Measurements from ENCODE around the gene BCL11A. TPM values are rescaled to one million over a fixed set of nuclear protein-coding genes. Genes with fewer than 3 reads are reported as not detected.

BCL11A gene
- total RNA-seq, 1 experiment from 2014 or later = not detected

DNA sequence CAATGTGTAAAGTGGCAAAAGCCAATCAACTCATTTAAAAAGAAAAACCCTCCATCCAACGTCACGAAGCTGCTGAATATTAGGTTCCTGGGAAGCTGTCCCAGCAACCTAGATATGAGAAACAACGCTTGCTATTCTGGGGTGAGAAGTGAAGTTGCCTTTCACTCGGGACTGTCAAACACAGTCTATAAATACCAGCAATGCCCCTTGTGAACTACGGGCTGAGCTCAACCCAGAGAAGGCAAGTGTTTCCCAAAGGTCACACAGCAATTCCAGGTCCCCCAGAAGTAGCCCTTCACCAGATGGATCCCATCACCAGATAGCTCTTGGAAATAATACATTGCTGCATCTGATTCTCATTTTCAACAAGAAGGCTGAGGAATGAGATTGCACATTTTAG lies 67.9 kb downstream of the BCL11A start:
- DNase-seq (ENCODE audit: low spot score) = no peak

- DNase-seq (ENCODE audit: low spot score) = no peak
These were observed 68.4 kb downstream of the BCL11A start for GRCh38 chr2:60485055-60485454.

DNA sequence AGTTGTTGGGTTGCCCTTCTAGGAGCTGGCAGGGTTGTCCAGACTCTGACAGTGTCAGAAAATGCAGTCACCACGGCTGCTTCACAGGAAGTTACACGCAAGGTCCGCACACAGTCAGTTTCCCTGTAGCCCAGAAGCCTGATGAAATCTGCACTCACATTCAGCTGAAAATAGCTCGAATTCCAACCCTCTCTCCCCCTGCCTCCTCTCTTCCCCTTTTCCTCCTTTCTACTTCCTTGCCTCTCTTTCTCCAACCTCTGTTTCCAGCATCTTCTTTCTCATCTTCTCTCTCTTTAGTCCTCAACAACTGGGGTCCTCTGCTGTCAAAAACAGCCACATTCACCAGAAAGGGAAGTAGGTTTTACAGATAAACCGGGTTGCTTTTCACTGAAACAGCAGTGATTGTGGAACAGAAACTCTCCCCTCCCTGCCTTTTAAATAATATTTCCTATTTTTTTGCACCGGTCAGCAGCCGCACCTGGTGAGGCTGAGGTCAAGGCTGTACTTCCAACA lies 69.3 kb downstream of the BCL11A start:
- peak; percentile 18 for DNase-seq (ENCODE audit: low spot score)

DNA sequence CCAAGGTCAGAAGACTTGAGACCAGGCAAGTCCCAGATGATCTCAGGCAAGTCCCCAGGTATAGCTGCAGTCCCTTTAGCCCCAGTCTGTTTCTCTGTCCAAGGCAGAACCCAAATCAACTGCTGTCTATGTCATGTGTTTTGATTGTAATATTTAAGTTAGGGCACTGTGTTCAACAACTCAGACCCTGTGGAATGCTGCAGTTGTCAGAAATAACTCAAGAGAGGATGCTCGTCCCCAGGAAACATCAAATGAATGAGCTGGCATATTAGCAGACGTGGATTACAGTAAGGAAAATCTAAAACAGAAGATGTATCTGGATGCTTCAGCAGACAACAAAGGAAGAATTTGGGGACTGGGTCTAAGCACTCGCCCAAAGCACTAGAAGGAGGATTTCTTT lies 70.1 kb downstream of the BCL11A start:
- DNase-seq (ENCODE audit: low spot score) = peak; percentile 29

DNA sequence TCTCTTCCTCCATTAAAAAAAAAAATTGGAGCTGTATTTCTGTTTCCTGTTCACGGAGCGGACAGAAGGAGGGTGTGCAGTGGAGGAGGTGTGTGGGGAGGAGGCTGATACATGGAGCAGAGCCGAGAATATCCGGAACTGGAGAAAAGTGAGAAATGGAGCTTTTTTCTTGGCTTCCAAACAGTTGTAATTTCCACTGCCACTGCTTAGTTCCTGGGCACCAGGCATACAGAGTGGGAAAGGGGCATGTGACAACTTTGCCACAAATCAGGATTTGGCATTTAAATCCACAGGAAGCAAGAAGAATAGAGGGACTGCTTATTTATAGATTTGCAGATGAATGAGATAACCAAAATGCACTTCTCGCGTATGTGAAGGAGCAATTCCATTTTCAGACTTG lies 71.2 kb downstream of the BCL11A start:
- no peak for DNase-seq (ENCODE audit: low spot score)

- no peak for DNase-seq (ENCODE audit: low spot score)
These were observed 72.2 kb downstream of the BCL11A start for GRCh38 chr2:60481257-60481656.

DNA sequence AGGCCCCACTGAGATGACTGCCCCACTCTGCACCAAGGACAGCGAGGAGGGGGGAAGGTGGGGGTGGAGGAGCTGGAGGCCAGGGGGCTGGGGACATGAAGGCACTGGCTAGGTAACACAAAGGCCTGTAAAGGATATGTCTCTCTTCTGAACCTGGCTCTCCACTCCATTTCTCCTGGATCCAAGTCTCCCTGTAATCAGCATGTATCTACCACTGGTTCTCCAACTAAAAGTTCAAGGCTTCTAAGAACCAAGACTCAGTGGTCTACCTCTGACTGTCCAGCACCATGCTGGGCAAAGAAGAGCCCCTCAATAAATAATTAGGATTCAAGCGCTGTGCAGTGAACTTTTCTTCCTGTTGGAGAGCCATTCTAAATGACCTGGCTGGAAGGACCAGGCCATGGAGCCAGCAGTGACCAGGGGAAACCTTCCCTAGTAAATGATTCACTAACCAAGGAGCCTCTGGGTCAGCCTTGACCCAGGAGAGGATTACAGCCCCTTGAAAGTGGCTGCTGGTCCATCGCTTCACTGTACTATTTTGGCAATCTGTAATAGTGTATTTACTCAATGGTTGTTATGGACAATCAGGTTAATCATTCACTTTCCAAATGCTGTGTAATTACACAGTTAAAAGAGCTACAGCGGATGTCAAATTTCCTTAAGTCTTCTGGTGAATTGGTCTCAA lies 73.2 kb downstream of the BCL11A start:
- no peak for DNase-seq (ENCODE audit: low spot score)

DNA sequence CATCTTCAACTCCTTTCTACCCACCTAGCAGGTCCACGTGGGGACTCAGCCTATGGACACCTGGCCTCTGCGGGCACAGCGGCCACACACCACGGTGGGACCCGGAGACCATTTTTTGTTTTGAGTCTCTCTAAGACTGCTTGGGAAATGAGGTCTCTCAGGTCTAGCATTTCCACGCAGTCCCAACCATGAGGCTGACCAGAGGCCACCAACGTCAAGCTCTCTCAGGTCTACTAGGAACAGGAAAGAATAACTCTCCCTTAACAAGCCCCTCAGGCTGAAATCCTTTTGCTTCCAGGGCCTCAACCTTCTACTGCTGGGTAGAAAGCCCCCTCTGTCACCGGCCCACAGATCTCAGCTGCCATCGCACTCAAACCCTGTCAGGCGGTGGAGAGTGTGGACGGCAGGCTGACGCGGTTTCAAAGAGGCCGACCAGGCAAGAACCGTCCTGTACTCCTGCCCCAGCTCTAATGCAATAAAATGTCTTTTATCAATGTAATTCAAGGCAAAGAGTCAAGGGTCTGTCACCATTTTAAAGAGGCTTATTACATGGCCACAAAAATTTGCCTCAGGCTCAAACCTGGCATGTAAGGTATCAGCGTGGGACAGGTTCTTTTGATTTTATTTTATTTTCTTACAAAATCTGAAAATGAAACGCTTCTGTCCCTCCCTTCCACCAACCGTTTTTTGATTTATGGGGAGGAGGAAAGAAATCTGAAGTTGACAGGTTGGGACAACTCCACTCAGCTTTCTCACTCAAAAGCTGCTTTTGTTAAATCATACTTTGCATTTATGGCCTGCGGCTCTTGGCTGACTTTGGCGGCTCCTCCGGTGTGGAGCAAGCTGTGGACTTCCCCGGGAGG lies 74.0 kb downstream of the BCL11A start:
- no peak for DNase-seq (ENCODE audit: low spot score)

- no peak for DNase-seq (ENCODE audit: low spot score)
These were observed 74.8 kb downstream of the BCL11A start for GRCh38 chr2:60478660-60479059.

- DNase-seq (ENCODE audit: low spot score) = no peak
These were observed 77.1 kb downstream of the BCL11A start for GRCh38 chr2:60476206-60476954.

DNA sequence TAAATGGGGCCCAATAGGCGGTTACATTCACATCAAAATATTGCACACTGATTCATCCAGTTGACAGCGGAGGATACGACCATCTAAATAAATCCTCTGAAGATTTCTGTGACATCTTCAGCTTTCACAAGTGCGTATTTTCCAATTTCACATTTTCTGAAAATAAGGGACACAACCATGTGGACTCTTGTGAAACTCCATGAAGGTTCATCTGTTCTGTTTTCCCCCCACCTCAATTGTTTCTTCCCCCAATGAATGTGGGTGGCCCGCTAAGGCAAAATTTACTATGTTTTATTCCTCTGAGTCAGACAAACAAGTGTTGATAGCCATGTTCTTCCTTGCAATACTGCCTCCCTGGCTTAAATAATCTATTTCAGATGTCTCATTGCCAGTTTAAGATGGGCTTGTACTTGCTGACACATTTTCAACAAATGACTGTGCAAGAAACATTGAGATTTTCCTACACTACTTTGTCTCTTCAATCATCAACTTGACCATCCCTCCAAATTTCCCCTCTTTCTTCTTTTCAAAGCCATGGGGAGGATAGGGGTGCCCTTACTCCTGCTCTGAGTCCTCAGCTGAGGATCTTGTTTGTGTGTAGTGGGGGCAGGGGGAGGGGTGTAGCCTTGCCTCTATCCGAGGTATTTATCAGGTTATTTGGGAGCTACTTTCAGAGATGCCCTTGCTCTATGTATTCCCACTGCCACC lies 78.2 kb downstream of the BCL11A start:
- DNase-seq (ENCODE audit: low spot score) = no peak

GRCh38 chr2:60474301-60474700 lies 79.2 kb downstream of the BCL11A start:
- DNase-seq (ENCODE audit: low spot score) = no peak

GRCh38 chr2:60473546-60473945 lies 79.9 kb downstream of the BCL11A start:
- no peak for DNase-seq (ENCODE audit: low spot score)

DNA sequence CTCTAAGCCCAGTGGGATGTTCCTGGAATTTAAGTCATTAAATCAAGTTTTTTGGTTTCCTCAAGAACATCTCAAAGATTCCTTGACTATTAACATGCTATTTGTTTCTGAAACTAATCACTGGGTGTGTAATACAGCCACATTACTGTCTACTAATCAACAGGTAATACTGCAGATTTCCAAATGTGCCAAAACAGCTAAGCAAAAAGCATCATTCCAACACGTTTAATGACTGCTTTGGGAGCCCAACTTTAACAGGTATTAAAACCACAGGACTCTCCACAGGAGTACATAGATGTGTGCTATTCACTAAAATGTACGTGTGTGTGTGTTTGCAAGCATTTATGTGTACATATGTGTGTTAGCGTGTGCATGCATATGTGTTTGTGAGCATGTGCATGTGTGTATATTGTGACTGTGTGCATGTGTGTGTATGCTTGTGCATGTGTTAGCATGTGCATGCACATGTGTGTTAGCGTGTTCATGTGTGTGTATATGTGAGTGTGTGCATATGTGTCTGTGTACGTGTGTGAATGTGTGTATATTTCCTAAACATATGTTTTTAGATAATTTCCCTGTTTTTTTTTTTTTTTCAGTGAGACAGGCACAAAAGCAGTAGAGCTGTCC lies 80.7 kb downstream of the BCL11A start:
- no peak for DNase-seq (ENCODE audit: low spot score)

DNA sequence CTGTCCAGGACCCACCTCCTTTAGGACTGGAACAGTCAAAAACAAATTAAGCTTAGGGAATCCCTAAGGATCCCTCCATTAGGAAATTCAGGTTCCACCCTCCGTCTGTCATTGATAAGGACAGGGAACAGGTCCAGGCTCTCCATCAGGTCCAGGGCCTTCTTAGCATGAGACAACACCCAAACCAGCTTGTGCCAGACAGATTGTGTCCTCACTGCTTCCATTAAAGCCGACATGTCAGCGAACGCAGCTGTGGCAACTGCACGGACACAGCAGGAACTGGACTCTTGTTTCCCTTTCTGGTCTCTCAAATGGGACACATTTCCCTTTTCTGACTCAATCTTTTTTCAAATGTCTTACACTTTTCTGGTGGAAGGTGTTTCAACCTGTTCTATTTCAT lies 81.4 kb downstream of the BCL11A start:
- DNase-seq (ENCODE audit: low spot score) = no peak

DNA sequence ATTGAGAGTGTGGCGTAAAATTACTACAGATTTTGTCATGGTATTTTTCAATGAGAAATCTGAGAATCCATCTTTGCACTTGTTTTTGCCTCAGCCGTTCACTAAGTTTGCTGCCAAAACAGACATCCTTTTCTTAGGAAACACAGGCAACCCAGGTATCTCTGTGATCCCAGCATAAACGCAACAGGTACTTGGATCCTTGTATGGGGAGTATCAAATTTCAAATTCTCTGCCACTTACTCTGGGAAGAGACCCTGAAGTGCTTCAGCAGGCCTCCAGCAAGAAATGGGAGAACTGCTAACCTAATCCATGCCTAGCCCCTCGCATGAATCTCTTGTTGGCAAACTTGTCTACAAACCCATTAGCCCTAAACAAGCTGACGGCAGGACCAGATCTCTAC lies 83.1 kb downstream of the BCL11A start:
- no peak for DNase-seq (ENCODE audit: low spot score)

DNA sequence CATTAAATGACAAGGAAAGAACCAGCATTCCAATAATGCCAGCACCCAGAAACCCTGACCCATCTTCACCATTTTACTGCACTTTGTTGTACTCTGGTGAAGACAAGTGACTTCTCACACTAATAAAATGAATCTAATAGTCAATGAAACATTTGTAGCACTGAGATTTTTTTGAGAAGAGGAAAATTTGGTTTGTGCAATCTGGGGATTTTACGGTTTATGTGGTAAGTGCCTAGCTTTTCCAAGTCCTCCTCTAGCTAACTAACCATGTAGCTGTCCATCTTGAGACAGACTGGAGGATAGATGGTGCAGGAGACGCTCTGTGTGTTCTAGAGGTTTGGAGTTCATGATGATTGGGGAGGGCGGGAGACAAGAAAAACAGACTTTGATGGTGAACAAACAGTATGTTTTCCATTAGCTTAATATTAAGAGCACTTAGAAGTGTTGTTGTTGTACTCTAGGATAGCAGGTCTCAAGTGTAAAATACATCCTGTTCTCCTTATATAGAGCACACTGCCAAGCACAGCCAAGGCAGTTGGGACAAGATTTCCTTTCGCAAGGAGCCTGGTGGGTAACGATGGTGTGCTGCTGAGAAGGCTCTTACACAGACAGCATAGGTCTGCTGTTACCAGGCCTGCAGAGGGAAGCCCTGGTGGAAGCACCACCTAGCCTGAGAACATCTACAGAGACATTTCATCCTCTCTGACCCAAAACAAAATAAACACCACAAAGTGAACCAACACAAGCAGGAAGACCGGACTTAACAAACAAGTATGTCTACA lies 83.7 kb downstream of the BCL11A start:
- no peak for DNase-seq (ENCODE audit: low spot score)

- no peak for DNase-seq (ENCODE audit: low spot score)
These were observed 84.9 kb downstream of the BCL11A start for GRCh38 chr2:60468382-60469085.

- no peak for DNase-seq (ENCODE audit: low spot score)
These were observed 87.2 kb downstream of the BCL11A start for GRCh38 chr2:60466161-60466702.

Measured in A172 (cell line).